H1 (cell line): Measurements from ENCODE around the gene MDM1. TPM values are rescaled to one million over a fixed set of nuclear protein-coding genes. Genes with fewer than 3 reads are reported as not detected.

Experiments
- CTCF ChIA-PET: fragments of 300-600 bp; sonication (Branson Sonifier 250); formaldehyde crosslinking; loops from one replicate; lab custom pipeline; 2021; ENCODE audit not compliant: partially characterized antibody; lab: Charles Lee
- POLR2A ChIA-PET: fragments of 300-600 bp; sonication (Branson Sonifier 250); formaldehyde crosslinking; loops from one replicate; lab custom pipeline; 2021; ENCODE audit warnings: inconsistent platforms; ENCODE audit not compliant: partially characterized antibody; lab: Charles Lee
- DNase-seq, 2 experiments: peaks; one replicate each; pipeline versions ENCODE4 v3.0.0 to v3.0.0-alpha.2; 2010 to 2022; ENCODE audit warnings: low spot score in 2 of 2, low read depth in 1 of 2, mixed read lengths in 1 of 2
- FAIRE-seq: peaks from 2 replicates; lab custom pipeline; 2011; peaks lifted over from hg19 to GRCh38; lab: Jason Lieb, UNC
- H2AFZ ChIP-seq: 2 replicates; pipeline ENCODE4 v1.8.1; 2012; ENCODE audit warnings: low read length, inconsistent platforms
- H2AK5ac ChIP-seq: 2 replicates; pipeline ENCODE4 v1.6.1; 2013; ENCODE audit warnings: low read depth, low read length
- H2BK120ac ChIP-seq: replicated peaks from 2 replicates; pipeline ENCODE3; 2013; ENCODE audit warnings: low read depth, low read length, inconsistent platforms
- H2BK12ac ChIP-seq: 2 replicates; pipeline ENCODE4 v1.6.1; 2013; ENCODE audit warnings: low read depth, low read length
- H2BK15ac ChIP-seq: 2 replicates; pipeline ENCODE4 v1.6.1; 2013; ENCODE audit warnings: low read length
- H2BK20ac ChIP-seq: 2 replicates; pipeline ENCODE4 v1.6.1; 2013; ENCODE audit warnings: low read length
- H2BK5ac ChIP-seq: 2 replicates; pipeline ENCODE4 v1.6.1; 2013; ENCODE audit warnings: low read depth, low read length
- H3K14ac ChIP-seq: 2 replicates; pipeline ENCODE4 v1.6.1; 2013; ENCODE audit warnings: inconsistent platforms; ENCODE audit not compliant: insufficient read length
- H3K18ac ChIP-seq: 2 replicates; pipeline ENCODE4 v1.6.1; 2013; ENCODE audit warnings: low read length; ENCODE audit errors: extremely low read depth
- H3K23ac ChIP-seq: 2 replicates; pipeline ENCODE4 v1.6.1; 2013; ENCODE audit warnings: inconsistent platforms; ENCODE audit not compliant: insufficient read length
- H3K23me2 ChIP-seq: 2 replicates; pipeline ENCODE4 v1.6.1; 2013; ENCODE audit warnings: low read depth, low read length
- H3K27ac ChIP-seq: 2 replicates; pipeline ENCODE4 v1.6.1; 2011; ENCODE audit warnings: low read depth, low read length, inconsistent platforms
- H3K27me3 ChIP-seq, 4 experiments: replicated peaks in 1 of 4; 1 replicate in 1 of 4; 2 replicates in 3 of 4; pipeline versions ENCODE4 v1.6.1 to v1.8.1; 2011 to 2013; ENCODE audit warnings: low read length in 3 of 4, mild to moderate bottlenecking in 3 of 4, inconsistent platforms in 2 of 4, mixed read lengths in 2 of 4, moderate library complexity in 1 of 4; ENCODE audit not compliant: control insufficient read depth in 3 of 4, insufficient read depth in 3 of 4; ENCODE audit errors: extremely low read depth in 1 of 4
- H3K36me3 ChIP-seq, 4 experiments: 2 replicates each; pipeline versions ENCODE4 v1.6.1 to v1.8.1; 2011 to 2013; ENCODE audit warnings: mild to moderate bottlenecking in 4 of 4, low read length in 3 of 4, moderate library complexity in 2 of 4, control low read depth in 1 of 4, inconsistent platforms in 1 of 4; ENCODE audit not compliant: insufficient read depth in 4 of 4, control insufficient read depth in 2 of 4
- H3K4ac ChIP-seq: replicated peaks from 2 replicates; pipeline ENCODE3; 2013; ENCODE audit warnings: low read length, low read depth, mixed read lengths, inconsistent platforms; ENCODE audit not compliant: insufficient read length
- H3K4me1 ChIP-seq, 4 experiments: replicated peaks in 1 of 4; 1 replicate in 1 of 4; 2 replicates in 3 of 4; pipeline versions ENCODE4 v1.6.1 to v1.8.1; 2011 to 2013; ENCODE audit warnings: low read length in 3 of 4, inconsistent platforms in 2 of 4, mixed read lengths in 1 of 4; ENCODE audit not compliant: insufficient read depth in 4 of 4, control insufficient read depth in 3 of 4
- H3K4me2 ChIP-seq, 2 experiments: 2 replicates each; pipeline versions ENCODE4 v1.6.1 to v1.8.1; 2011 to 2013; ENCODE audit warnings: low read depth in 2 of 2, low read length in 2 of 2, control low read depth in 1 of 2, inconsistent platforms in 1 of 2, mild to moderate bottlenecking in 1 of 2; ENCODE audit not compliant: insufficient read depth in 1 of 2
- H3K4me3 ChIP-seq, 4 experiments: fragments of 200-600, 300-600 bp in 1 of 4; sonication (generic), shearing (Covaris generic), sonication (Bioruptor Twin) in 1 of 4; 2 replicates each; pipeline versions ENCODE4 v1.5.1 to v1.8.1; 2011 to 2016; ENCODE audit warnings: low read length in 4 of 4, low read depth in 3 of 4, control low read depth in 2 of 4, inconsistent platforms in 2 of 4, mild to moderate bottlenecking in 2 of 4, mixed read lengths in 1 of 4, moderate library complexity in 1 of 4; ENCODE audit not compliant: insufficient read depth in 2 of 4; ENCODE audit errors: extremely low read depth in 1 of 4
- H3K56ac ChIP-seq: replicated peaks from 2 replicates; pipeline ENCODE3; 2013; ENCODE audit warnings: low read depth, mild to moderate bottlenecking, mixed read lengths, low read length, inconsistent platforms; ENCODE audit not compliant: insufficient read length
- H3K79me1 ChIP-seq: 2 replicates; pipeline ENCODE4 v1.6.1; 2013; ENCODE audit warnings: low read depth, low read length, control low read depth
- H3K79me2 ChIP-seq, 2 experiments: 2 replicates each; pipeline versions ENCODE4 v1.6.1 to v1.8.1; 2012 to 2013; ENCODE audit warnings: low read length in 2 of 2, mild to moderate bottlenecking in 2 of 2, inconsistent platforms in 1 of 2; ENCODE audit not compliant: insufficient read depth in 2 of 2, control insufficient read depth in 1 of 2
- H3K9ac ChIP-seq, 4 experiments: replicated peaks in 1 of 4; 1 replicate in 1 of 4; 2 replicates in 3 of 4; pipeline versions ENCODE4 v1.6.1 to v1.8.1; 2011 to 2013; ENCODE audit warnings: low read depth in 3 of 4, low read length in 3 of 4, control low read depth in 2 of 4, mild to moderate bottlenecking in 2 of 4, moderate library complexity in 2 of 4, inconsistent platforms in 1 of 4; ENCODE audit errors: extremely low read depth in 1 of 4
- H3K9me3 ChIP-seq, 2 experiments: 2 replicates each; pipeline versions ENCODE4 v1.6.1 to v1.8.1; 2012 to 2013; ENCODE audit warnings: mild to moderate bottlenecking in 2 of 2, moderate library complexity in 2 of 2, control low read depth in 1 of 2, inconsistent platforms in 1 of 2, low read depth in 1 of 2, low read length in 1 of 2, mixed read lengths in 1 of 2; ENCODE audit not compliant: insufficient read depth in 2 of 2
- H4K20me1 ChIP-seq, 2 experiments: replicated peaks in 1 of 2; 2 replicates each; pipeline versions ENCODE3 to v1.8.1; 2011 to 2013; ENCODE audit warnings: inconsistent platforms in 2 of 2, low read length in 2 of 2, mild to moderate bottlenecking in 1 of 2; ENCODE audit not compliant: insufficient read depth in 2 of 2, control insufficient read depth in 1 of 2
- H4K5ac ChIP-seq: 2 replicates; pipeline ENCODE4 v1.6.1; 2013; ENCODE audit warnings: low read length, low read depth, mixed read lengths, inconsistent platforms; ENCODE audit not compliant: insufficient read length
- H4K8ac ChIP-seq: 2 replicates; pipeline ENCODE4 v1.8.0; 2013; ENCODE audit warnings: mild to moderate bottlenecking, moderate library complexity, low read length, inconsistent platforms; ENCODE audit not compliant: insufficient read depth; ENCODE audit errors: extremely low read depth
- H4K91ac ChIP-seq: replicated peaks from 2 replicates; pipeline ENCODE3; 2013; ENCODE audit warnings: low read length, mixed read lengths, inconsistent platforms; ENCODE audit not compliant: insufficient read length
- CTCF ChIP-seq, 3 experiments: IDR thresholded peaks; 1 replicate in 2 of 3; 2 replicates in 1 of 3; pipeline versions ENCODE4 v1.5.1 to v1.6.1; 2011; ENCODE audit warnings: low read length in 3 of 3, mild to moderate bottlenecking in 3 of 3, inconsistent platforms in 2 of 3, low read depth in 1 of 3, moderate library complexity in 1 of 3; ENCODE audit not compliant: insufficient read depth in 1 of 3; ENCODE audit errors: control extremely low read depth in 1 of 3
- MAX ChIP-seq: IDR thresholded peaks from 2 replicates; pipeline ENCODE4 v1.6.1; 2012; ENCODE audit warnings: inconsistent platforms
- RAD21 ChIP-seq, 2 experiments: IDR thresholded peaks in 1 of 2; conservative IDR thresholded peaks in 1 of 2; 2 replicates each; pipeline ENCODE4 v1.6.1; 2011; ENCODE audit warnings: low read depth in 2 of 2, low read length in 2 of 2, improper control_type of control experiment in 1 of 2, inconsistent platforms in 1 of 2, mild to moderate bottlenecking in 1 of 2, moderate library complexity in 1 of 2
- WGBS, 2 experiments: shearing (Covaris generic) in 1 of 2; methylation state at CpG; one replicate each; pipeline versions ENCODE4 v1.1.6 to v1.1.7; 2013 to 2015; ENCODE audit warnings: low lambda C conversion rate in 2 of 2, mixed read lengths in 2 of 2, inconsistent platforms in 1 of 2, low coverage in 1 of 2, missing lambda C conversion rate in 1 of 2; ENCODE audit not compliant: insufficient replicate concordance in 2 of 2, insufficient coverage in 1 of 2, insufficient read length in 1 of 2; ENCODE audit errors: extremely low coverage in 1 of 2, missing lambda C conversion rate in 1 of 2; 5-methylcytosine and 5-hydroxymethylcytosine counted together
- polyA plus RNA-seq, 7 experiments: library from polyadenylated mRNA; depleted of rRNA in 3 of 7; stranded (reverse) in 5 of 7; unstranded in 2 of 7; fragments of >200 nt in 5 of 7; fragments of 200-250 nt in 2 of 7; gene quantifications; 1 replicate in 5 of 7; 2 replicates in 1 of 7; 4 replicates in 1 of 7; pipeline versions ENCODE4 v1.2.1 to v1.2.3, GENCODE V29; 2011 to 2013; ENCODE audit warnings: missing spikeins in 2 of 7, mixed read lengths in 2 of 7
- total RNA-seq: library from RNA; stranded (reverse); fragmentation: NEBNext Ultra II Directional; extraction: Animal tissue kit (Norgen Biotek cat#: 25700); gene quantifications from 2 replicates; pipeline ENCODE4 v1.2.1, GENCODE V29; 2021

MDM1 gene
- total and polyA plus RNA-seq, 2 of the 8 experiments (the other 6 are each of a cell fraction or from before 2014, with no cell fraction given) = 3.1 to 10.7 TPM

- ChIA-PET CTCF (interaction anchor here (0.6 to 3.6 kb wide), 34 partner anchors 9 to 962 kb away, joined by 3 to 47 read pairs (median 4); partner anchors contain the start of gene IL26), POLR2A (no interaction called here)
- H2BK120ac ChIP-seq = no peak overlapping the region
- H3K27me3 ChIP-seq = no peaks in the 10 kb centered on the region
- no peaks in the 10 kb centered on the region for H3K23me2 ChIP-seq
- H3K14ac ChIP-seq = no peak overlapping the region
- no peak overlapping the region for H3K27ac ChIP-seq
- H3K4me3 ChIP-seq = no peak overlapping the region
- H3K18ac ChIP-seq = no peak overlapping the region
- no peak for FAIRE-seq
- H4K5ac ChIP-seq = no peak overlapping the region
- no peak for DNase-seq
- H3K4me2 ChIP-seq = no peak overlapping the region
- H3K36me3 ChIP-seq = peaks cover 3 to 13% (median 12%) of the 10 kb centered on the region in 4 experiments; a peak in 7 of 8 replicates
- no peak overlapping the region for H2BK20ac ChIP-seq
- no peak overlapping the region for H4K91ac ChIP-seq
- H3K9ac ChIP-seq = no peak overlapping the region
- TF ChIP-seq MAX = no peak
- TF ChIP-seq RAD21 (IDR thresholded peaks at IDR 0.05 in 1 of 2, conservative IDR thresholded peaks at IDR 0.05 in 1 of 2; ENCODE audit: low read depth in 2 of 2, low read length in 2 of 2) = peak; percentile 46 to 56
- peak in 2 of 3 experiments; percentile 5 to 34; a peak in 2 of 4 replicates for TF ChIP-seq CTCF (IDR thresholded peaks at IDR 0.05; ENCODE audit: control extremely low read depth in 1 of 3, insufficient read depth in 1 of 3, low read depth in 1 of 3, low read length in 3 of 3)
- no peak overlapping the region for H2BK5ac ChIP-seq
- H3K4me1 ChIP-seq = no peaks in the 10 kb centered on the region
- no peak overlapping the region for H3K56ac ChIP-seq
- 90% methylated on average over 1 of the region's 1 CpG; no CpG with 5 or more reads in 1 of the 2 experiments for WGBS, 2 experiments
- H2BK12ac ChIP-seq = no peak overlapping the region
- H3K79me2 ChIP-seq = no peaks in the 10 kb centered on the region
- H3K9me3 ChIP-seq = no peaks in the 10 kb centered on the region
- H4K20me1 ChIP-seq = no peaks in the 10 kb centered on the region
- no peak overlapping the region for H2BK15ac ChIP-seq
- H2AFZ ChIP-seq = no peak overlapping the region
- H3K4ac ChIP-seq = no peak overlapping the region
- H4K8ac ChIP-seq = no peak overlapping the region
- H2AK5ac ChIP-seq = no peak overlapping the region
- H3K23ac ChIP-seq = no peak overlapping the region
- no peaks in the 10 kb centered on the region for H3K79me1 ChIP-seq
Observed at GRCh38 chr12:68317047-68317667, 15.0 kb downstream of the MDM1 start.
